H1 (cell line): ENCODE data around the gene LPP. TPM values are rescaled to one million over a fixed set of nuclear protein-coding genes. Genes with fewer than 3 reads are reported as not detected.

ENCODE experiments used
- CTCF ChIA-PET: fragments of 300-600 bp; sonication (Branson Sonifier 250); formaldehyde crosslinking; loops from one replicate; lab custom pipeline; 2021; ENCODE audit not compliant: partially characterized antibody; lab: Charles Lee
- POLR2A ChIA-PET: fragments of 300-600 bp; sonication (Branson Sonifier 250); formaldehyde crosslinking; loops from one replicate; lab custom pipeline; 2021; ENCODE audit warnings: inconsistent platforms; ENCODE audit not compliant: partially characterized antibody; lab: Charles Lee
- DNase-seq, 2 experiments: peaks; one replicate each; pipeline versions ENCODE4 v3.0.0 to v3.0.0-alpha.2; 2010 to 2022; ENCODE audit warnings: low spot score in 2 of 2, low read depth in 1 of 2, mixed read lengths in 1 of 2
- FAIRE-seq: peaks from 2 replicates; lab custom pipeline; 2011; peaks lifted over from hg19 to GRCh38; lab: Jason Lieb, UNC
- H2AFZ ChIP-seq: 2 replicates; pipeline ENCODE4 v1.8.1; 2012; ENCODE audit warnings: low read length, inconsistent platforms
- H2AK5ac ChIP-seq: 2 replicates; pipeline ENCODE4 v1.6.1; 2013; ENCODE audit warnings: low read depth, low read length
- H2BK120ac ChIP-seq: replicated peaks from 2 replicates; pipeline ENCODE3; 2013; ENCODE audit warnings: low read depth, low read length, inconsistent platforms
- H2BK12ac ChIP-seq: 2 replicates; pipeline ENCODE4 v1.6.1; 2013; ENCODE audit warnings: low read depth, low read length
- H2BK15ac ChIP-seq: 2 replicates; pipeline ENCODE4 v1.6.1; 2013; ENCODE audit warnings: low read length
- H2BK20ac ChIP-seq: 2 replicates; pipeline ENCODE4 v1.6.1; 2013; ENCODE audit warnings: low read length
- H2BK5ac ChIP-seq: 2 replicates; pipeline ENCODE4 v1.6.1; 2013; ENCODE audit warnings: low read depth, low read length
- H3K14ac ChIP-seq: 2 replicates; pipeline ENCODE4 v1.6.1; 2013; ENCODE audit warnings: inconsistent platforms; ENCODE audit not compliant: insufficient read length
- H3K18ac ChIP-seq: 2 replicates; pipeline ENCODE4 v1.6.1; 2013; ENCODE audit warnings: low read length; ENCODE audit errors: extremely low read depth
- H3K23ac ChIP-seq: 2 replicates; pipeline ENCODE4 v1.6.1; 2013; ENCODE audit warnings: inconsistent platforms; ENCODE audit not compliant: insufficient read length
- H3K23me2 ChIP-seq: 2 replicates; pipeline ENCODE4 v1.6.1; 2013; ENCODE audit warnings: low read depth, low read length
- H3K27ac ChIP-seq: 2 replicates; pipeline ENCODE4 v1.6.1; 2011; ENCODE audit warnings: low read depth, low read length, inconsistent platforms
- H3K27me3 ChIP-seq, 4 experiments: replicated peaks in 1 of 4; 1 replicate in 1 of 4; 2 replicates in 3 of 4; pipeline versions ENCODE4 v1.6.1 to v1.8.1; 2011 to 2013; ENCODE audit warnings: low read length in 3 of 4, mild to moderate bottlenecking in 3 of 4, inconsistent platforms in 2 of 4, mixed read lengths in 2 of 4, moderate library complexity in 1 of 4; ENCODE audit not compliant: control insufficient read depth in 3 of 4, insufficient read depth in 3 of 4; ENCODE audit errors: extremely low read depth in 1 of 4
- H3K36me3 ChIP-seq, 4 experiments: 2 replicates each; pipeline versions ENCODE4 v1.6.1 to v1.8.1; 2011 to 2013; ENCODE audit warnings: mild to moderate bottlenecking in 4 of 4, low read length in 3 of 4, moderate library complexity in 2 of 4, control low read depth in 1 of 4, inconsistent platforms in 1 of 4; ENCODE audit not compliant: insufficient read depth in 4 of 4, control insufficient read depth in 2 of 4
- H3K4ac ChIP-seq: replicated peaks from 2 replicates; pipeline ENCODE3; 2013; ENCODE audit warnings: low read length, low read depth, mixed read lengths, inconsistent platforms; ENCODE audit not compliant: insufficient read length
- H3K4me1 ChIP-seq, 4 experiments: replicated peaks in 1 of 4; 1 replicate in 1 of 4; 2 replicates in 3 of 4; pipeline versions ENCODE4 v1.6.1 to v1.8.1; 2011 to 2013; ENCODE audit warnings: low read length in 3 of 4, inconsistent platforms in 2 of 4, mixed read lengths in 1 of 4; ENCODE audit not compliant: insufficient read depth in 4 of 4, control insufficient read depth in 3 of 4
- H3K4me2 ChIP-seq, 2 experiments: 2 replicates each; pipeline versions ENCODE4 v1.6.1 to v1.8.1; 2011 to 2013; ENCODE audit warnings: low read depth in 2 of 2, low read length in 2 of 2, control low read depth in 1 of 2, inconsistent platforms in 1 of 2, mild to moderate bottlenecking in 1 of 2; ENCODE audit not compliant: insufficient read depth in 1 of 2
- H3K4me3 ChIP-seq, 4 experiments: fragments of 200-600, 300-600 bp in 1 of 4; sonication (generic), shearing (Covaris generic), sonication (Bioruptor Twin) in 1 of 4; 2 replicates each; pipeline versions ENCODE4 v1.5.1 to v1.8.1; 2011 to 2016; ENCODE audit warnings: low read length in 4 of 4, low read depth in 3 of 4, control low read depth in 2 of 4, inconsistent platforms in 2 of 4, mild to moderate bottlenecking in 2 of 4, mixed read lengths in 1 of 4, moderate library complexity in 1 of 4; ENCODE audit not compliant: insufficient read depth in 2 of 4; ENCODE audit errors: extremely low read depth in 1 of 4
- H3K56ac ChIP-seq: replicated peaks from 2 replicates; pipeline ENCODE3; 2013; ENCODE audit warnings: low read depth, mild to moderate bottlenecking, mixed read lengths, low read length, inconsistent platforms; ENCODE audit not compliant: insufficient read length
- H3K79me1 ChIP-seq: 2 replicates; pipeline ENCODE4 v1.6.1; 2013; ENCODE audit warnings: low read depth, low read length, control low read depth
- H3K79me2 ChIP-seq, 2 experiments: 2 replicates each; pipeline versions ENCODE4 v1.6.1 to v1.8.1; 2012 to 2013; ENCODE audit warnings: low read length in 2 of 2, mild to moderate bottlenecking in 2 of 2, inconsistent platforms in 1 of 2; ENCODE audit not compliant: insufficient read depth in 2 of 2, control insufficient read depth in 1 of 2
- H3K9ac ChIP-seq, 4 experiments: replicated peaks in 1 of 4; 1 replicate in 1 of 4; 2 replicates in 3 of 4; pipeline versions ENCODE4 v1.6.1 to v1.8.1; 2011 to 2013; ENCODE audit warnings: low read depth in 3 of 4, low read length in 3 of 4, control low read depth in 2 of 4, mild to moderate bottlenecking in 2 of 4, moderate library complexity in 2 of 4, inconsistent platforms in 1 of 4; ENCODE audit errors: extremely low read depth in 1 of 4
- H3K9me3 ChIP-seq, 2 experiments: 2 replicates each; pipeline versions ENCODE4 v1.6.1 to v1.8.1; 2012 to 2013; ENCODE audit warnings: mild to moderate bottlenecking in 2 of 2, moderate library complexity in 2 of 2, control low read depth in 1 of 2, inconsistent platforms in 1 of 2, low read depth in 1 of 2, low read length in 1 of 2, mixed read lengths in 1 of 2; ENCODE audit not compliant: insufficient read depth in 2 of 2
- H4K20me1 ChIP-seq, 2 experiments: replicated peaks in 1 of 2; 2 replicates each; pipeline versions ENCODE3 to v1.8.1; 2011 to 2013; ENCODE audit warnings: inconsistent platforms in 2 of 2, low read length in 2 of 2, mild to moderate bottlenecking in 1 of 2; ENCODE audit not compliant: insufficient read depth in 2 of 2, control insufficient read depth in 1 of 2
- H4K5ac ChIP-seq: 2 replicates; pipeline ENCODE4 v1.6.1; 2013; ENCODE audit warnings: low read length, low read depth, mixed read lengths, inconsistent platforms; ENCODE audit not compliant: insufficient read length
- H4K8ac ChIP-seq: 2 replicates; pipeline ENCODE4 v1.8.0; 2013; ENCODE audit warnings: mild to moderate bottlenecking, moderate library complexity, low read length, inconsistent platforms; ENCODE audit not compliant: insufficient read depth; ENCODE audit errors: extremely low read depth
- H4K91ac ChIP-seq: replicated peaks from 2 replicates; pipeline ENCODE3; 2013; ENCODE audit warnings: low read length, mixed read lengths, inconsistent platforms; ENCODE audit not compliant: insufficient read length
- BACH1 ChIP-seq: IDR thresholded peaks from 2 replicates; pipeline ENCODE4 v1.6.1; 2012; ENCODE audit warnings: low read length, improper control_type of control experiment
- BCL11A ChIP-seq, 2 experiments: IDR thresholded peaks; one replicate each; pipeline ENCODE4 v1.6.1; 2011; ENCODE audit warnings: low read depth in 2 of 2, low read length in 2 of 2, mild to moderate bottlenecking in 2 of 2
- CREB1 ChIP-seq: IDR thresholded peaks from 2 replicates; pipeline ENCODE4 v1.6.1; 2012; ENCODE audit warnings: inconsistent platforms
- CTBP2 ChIP-seq: IDR thresholded peaks from 2 replicates; pipeline ENCODE4 v1.7.0; 2011; ENCODE audit warnings: borderline replicate concordance, mild to moderate bottlenecking, moderate library complexity, mixed read lengths, low read length; ENCODE audit not compliant: insufficient read depth, insufficient read length
- HDAC6 ChIP-seq: IDR thresholded peaks from one replicate; pipeline ENCODE4 v1.7.1; 2012; ENCODE audit warnings: low read depth, mild to moderate bottlenecking, inconsistent platforms, low read length, moderate library complexity
- POLR2A ChIP-seq, 2 experiments: IDR thresholded peaks; 1 replicate in 1 of 2; 2 replicates in 1 of 2; pipeline ENCODE4 v1.6.1; 2011; ENCODE audit warnings: low read depth in 2 of 2, low read length in 2 of 2, mild to moderate bottlenecking in 2 of 2; ENCODE audit errors: control extremely low read depth in 1 of 2
- WGBS, 2 experiments: shearing (Covaris generic) in 1 of 2; methylation state at CpG; one replicate each; pipeline versions ENCODE4 v1.1.6 to v1.1.7; 2013 to 2015; ENCODE audit warnings: low lambda C conversion rate in 2 of 2, mixed read lengths in 2 of 2, inconsistent platforms in 1 of 2, low coverage in 1 of 2, missing lambda C conversion rate in 1 of 2; ENCODE audit not compliant: insufficient replicate concordance in 2 of 2, insufficient coverage in 1 of 2, insufficient read length in 1 of 2; ENCODE audit errors: extremely low coverage in 1 of 2, missing lambda C conversion rate in 1 of 2; 5-methylcytosine and 5-hydroxymethylcytosine counted together
- polyA plus RNA-seq, 7 experiments: library from polyadenylated mRNA; depleted of rRNA in 3 of 7; stranded (reverse) in 5 of 7; unstranded in 2 of 7; fragments of >200 nt in 5 of 7; fragments of 200-250 nt in 2 of 7; gene quantifications; 1 replicate in 5 of 7; 2 replicates in 1 of 7; 4 replicates in 1 of 7; pipeline versions ENCODE4 v1.2.1 to v1.2.3, GENCODE V29; 2011 to 2013; ENCODE audit warnings: missing spikeins in 2 of 7, mixed read lengths in 2 of 7
- total RNA-seq: library from RNA; stranded (reverse); fragmentation: NEBNext Ultra II Directional; extraction: Animal tissue kit (Norgen Biotek cat#: 25700); gene quantifications from 2 replicates; pipeline ENCODE4 v1.2.1, GENCODE V29; 2021

Gene LPP
- total and polyA plus RNA-seq, 2 of the 8 experiments (the other 6 are each of a cell fraction or from before 2014, with no cell fraction given), result 10.0 to 53.3 TPM

- H2AK5ac ChIP-seq, result no peak overlapping the region
- WGBS, 2 experiments, result 94% methylated on average over 3 of the region's 3 CpGs; no CpG with 5 or more reads in 1 of the 2 experiments
- H2AFZ ChIP-seq, result no peak overlapping the region
- no peak overlapping the region for H3K14ac ChIP-seq
- no peak overlapping the region for H3K27ac ChIP-seq
- peaks cover 0 to 32% of the 10 kb centered on the region in 2 experiments; a peak in 2 of 4 replicates for H3K79me2 ChIP-seq
- no peak overlapping the region for H2BK12ac ChIP-seq
- DNase-seq (no peak), FAIRE-seq (no peak)
- no peak overlapping the region for H4K91ac ChIP-seq
- POLR2A ChIA-PET, result interaction anchor here (1.0 kb wide), 1 partner anchor 10 kb away, joined by 4 read pairs; no protein-coding TSS in a partner anchor
- H3K9ac ChIP-seq, result no peak overlapping the region
- no peak overlapping the region; the same call in 1 of the 2 replicates for H4K8ac ChIP-seq
- no peak overlapping the region for H3K23ac ChIP-seq
- H3K56ac ChIP-seq, result no peak overlapping the region
- TF ChIP-seq CREB1 (no peak), HDAC6 (no peak), BACH1 (no peak), CTBP2 (no peak), BCL11A (IDR thresholded peaks at IDR 0.05; ENCODE audit: low read depth in 2 of 2, low read length in 2 of 2) (no peak), POLR2A (IDR thresholded peaks at IDR 0.05; ENCODE audit: control extremely low read depth in 1 of 2, low read depth in 2 of 2, low read length in 2 of 2) (no peak)
- TF ChIP-seq, all 59 proteins: peak for 0
- H4K5ac ChIP-seq, result no peak overlapping the region
- no peak overlapping the region for H2BK15ac ChIP-seq
- no peaks in the 10 kb centered on the region; a peak in 1 of 7 replicates for H3K4me1 ChIP-seq
- no peak overlapping the region for H2BK20ac ChIP-seq
- no peak overlapping the region for H3K18ac ChIP-seq
- no peaks in the 10 kb centered on the region; a peak in 1 of 8 replicates for H3K36me3 ChIP-seq
- no peaks in the 10 kb centered on the region for H4K20me1 ChIP-seq
- H3K9me3 ChIP-seq, result no peaks in the 10 kb centered on the region
- H2BK120ac ChIP-seq, result no peak overlapping the region
- peaks cover 6% of the 10 kb centered on the region; the same call in 1 of the 2 replicates for H3K79me1 ChIP-seq
- CTCF ChIA-PET, result interaction anchor here (0.9 to 2.0 kb wide), 4 partner anchors 8 to 22 kb away, joined by 3 to 4 read pairs (median 4); no protein-coding TSS in a partner anchor
- no peak overlapping the region for H3K4ac ChIP-seq
- H3K27me3 ChIP-seq, result no peaks in the 10 kb centered on the region
- no peak overlapping the region for H3K4me2 ChIP-seq
- H2BK5ac ChIP-seq, result no peak overlapping the region
- H3K4me3 ChIP-seq, result no peak overlapping the region
- H3K23me2 ChIP-seq, result no peaks in the 10 kb centered on the region
These were observed 70.0 kb downstream of the LPP start for GRCh38 chr3:188223936-188224335.
